K562 (cell line): Measurements from ENCODE around the gene CREB5. TPM values are rescaled to one million over a fixed set of nuclear protein-coding genes. Genes with fewer than 3 reads are reported as not detected.

ENCODE experiments used
- ATAC-seq: fragments of 200-7000 bp; cut with Tn5 transposase; 3 replicates; pipeline ENCODE4 v1.9.1; 2020; ENCODE audit warnings: moderate library complexity
- BruUV-seq: library from RNA; stranded (reverse); fragments of 400-500 nt; replicated peaks from 2 replicates; lab custom pipeline; 2021; lab: Mats Ljungman, UMichigan
- CTCF ChIA-PET: fragments of 300-600 bp; formaldehyde crosslinking; extraction: SDS; loops from one replicate; lab custom pipeline; 2021; ENCODE audit warnings: low intra/inter-chr PET ratio; lab: Yijun Ruan, JAX
- POLR2A ChIA-PET: fragments of 300-600, 350-650 bp; sonication (Branson Sonifier 250); formaldehyde crosslinking; extraction: SDS; loops from one replicate; lab custom pipeline; 2021; ENCODE audit warnings: antibody characterized with exemption, inconsistent platforms; lab: Yijun Ruan, JAX
- DNase-seq, 4 experiments: peaks; one replicate each; pipeline versions ENCODE4 v3.0.0 to v3.0.0-alpha.2; 2011 to 2018; ENCODE audit warnings: low spot score in 3 of 4, mixed read lengths in 3 of 4; ENCODE audit errors: extremely low read depth in 1 of 4
- FAIRE-seq: peaks from 2 replicates; lab custom pipeline; 2011; peaks lifted over from hg19 to GRCh38; lab: Jason Lieb, UNC
- H2AFZ ChIP-seq: 2 replicates; pipeline ENCODE4 v1.6.0; 2011; ENCODE audit warnings: low read depth, low read length, control low read depth, inconsistent platforms
- H3K27ac ChIP-seq: fragments of 200-600 bp; 3 replicates; pipeline ENCODE4 v1.8.0; 2011; ENCODE audit warnings: low read depth, mild to moderate bottlenecking, control low read depth, inconsistent platforms, low read length, moderate library complexity, mixed read lengths; ENCODE audit errors: extremely low read depth
- H3K27me3 ChIP-seq, 2 experiments: fragments of 300-600 bp in 1 of 2; 2 replicates in 1 of 2; 3 replicates in 1 of 2; pipeline versions ENCODE4 v1.6.0 to v1.8.0; 2011; ENCODE audit warnings: inconsistent platforms in 2 of 2, low read length in 2 of 2, mild to moderate bottlenecking in 1 of 2, mixed read lengths in 1 of 2, moderate library complexity in 1 of 2; ENCODE audit not compliant: control insufficient read depth in 2 of 2, insufficient read depth in 2 of 2
- H3K36me3 ChIP-seq: fragments of 300-600 bp; 3 replicates; pipeline ENCODE4 v1.8.0; 2011; ENCODE audit warnings: mild to moderate bottlenecking, low read length, inconsistent platforms; ENCODE audit not compliant: control insufficient read depth, insufficient read depth
- H3K4me1 ChIP-seq, 2 experiments: fragments of 200-600 bp in 1 of 2; replicated peaks in 1 of 2; 2 replicates in 1 of 2; 3 replicates in 1 of 2; pipeline versions ENCODE4 v1.5.1 to v1.8.0; 2011; ENCODE audit warnings: inconsistent platforms in 2 of 2, low read length in 2 of 2, mild to moderate bottlenecking in 1 of 2, mixed read lengths in 1 of 2, moderate library complexity in 1 of 2; ENCODE audit not compliant: control insufficient read depth in 2 of 2, insufficient read depth in 2 of 2
- H3K4me2 ChIP-seq: 2 replicates; pipeline ENCODE4 v1.6.1; 2011; ENCODE audit warnings: low read length, control low read depth, inconsistent platforms, mixed read lengths; ENCODE audit not compliant: insufficient read depth
- H3K4me3 ChIP-seq: fragments of 200-600 bp; sonication (generic), shearing (Covaris generic); 2 replicates; pipeline ENCODE4 v1.5.1; 2016; ENCODE audit warnings: control low read depth, inconsistent platforms
- H3K79me2 ChIP-seq: fragments of 200-600 bp; 3 replicates; pipeline ENCODE4 v1.8.0; 2011; ENCODE audit warnings: low read length, inconsistent platforms; ENCODE audit not compliant: control insufficient read depth, insufficient read depth
- H3K9ac ChIP-seq, 2 experiments: 2 replicates each; pipeline versions ENCODE4 v1.6.0 to v1.6.1; 2011; ENCODE audit warnings: low read depth in 2 of 2, low read length in 2 of 2, control low read depth in 1 of 2, inconsistent platforms in 1 of 2, mild to moderate bottlenecking in 1 of 2, mixed read lengths in 1 of 2; ENCODE audit not compliant: insufficient read depth in 1 of 2
- H3K9me1 ChIP-seq: one replicate; pipeline ENCODE4 v1.6.0; 2011; ENCODE audit warnings: inconsistent platforms, mild to moderate bottlenecking, low read length, moderate library complexity; ENCODE audit not compliant: control insufficient read depth, insufficient read depth
- H3K9me3 ChIP-seq: replicated peaks from 2 replicates; pipeline ENCODE4 v1.5.1; 2011; ENCODE audit warnings: low read depth, low read length, inconsistent platforms; ENCODE audit not compliant: control insufficient read depth, insufficient read depth
- H4K20me1 ChIP-seq: replicated peaks from 2 replicates; pipeline ENCODE4 v1.6.1; 2011; ENCODE audit warnings: low read length, inconsistent platforms, mixed read lengths; ENCODE audit not compliant: control insufficient read depth, insufficient read depth
- ARID3B ChIP-seq: fragments of 250-450 bp; sonication (Bioruptor Pico); IDR thresholded peaks from 2 replicates; pipeline ENCODE4 v1.4.0; 2020; ENCODE audit warnings: borderline replicate concordance
- BRD4 ChIP-seq: fragments of 200-600 bp; sonication (generic); IDR thresholded peaks from 2 replicates; pipeline ENCODE4 v1.6.1; 2017; ENCODE audit warnings: inconsistent platforms
- FOXK2 ChIP-seq, 2 experiments: fragments of 450-650 bp; IDR thresholded peaks in 1 of 2; conservative IDR thresholded peaks in 1 of 2; 2 replicates each; pipeline ENCODE4 v1.6.1; 2016; ENCODE audit warnings: low read depth in 2 of 2, mild to moderate bottlenecking in 1 of 2
- LEF1 ChIP-seq: fragments of 450-650 bp; IDR thresholded peaks from 2 replicates; pipeline ENCODE4 v1.6.1; 2016; ENCODE audit warnings: mild to moderate bottlenecking
- MNT ChIP-seq, 2 experiments: fragments of 450-650 bp; conservative IDR thresholded peaks; 2 replicates each; pipeline ENCODE4 v1.6.1; 2017; ENCODE audit warnings: mild to moderate bottlenecking in 2 of 2, moderate library complexity in 2 of 2
- MTA2 ChIP-seq: fragments of 450-650 bp; IDR thresholded peaks from 2 replicates; pipeline ENCODE4 v1.6.1; 2016; ENCODE audit warnings: low read depth
- POU5F1 ChIP-seq: fragments of 150-350 bp; IDR thresholded peaks from 2 replicates; pipeline ENCODE4 v1.6.1; 2014; ENCODE audit warnings: borderline replicate concordance, low read length, low read depth, mild to moderate bottlenecking; ENCODE audit not compliant: partially characterized antibody
- STAT6 ChIP-seq: sonication (generic); formaldehyde crosslinking; IDR thresholded peaks from 2 replicates; pipeline ENCODE4 v1.8.1; 2023; ENCODE audit warnings: mild to moderate bottlenecking, missing genetic modification reagents
- TFE3 ChIP-seq: fragments of 450-650 bp; formaldehyde crosslinking; IDR thresholded peaks from 2 replicates; pipeline ENCODE4 v1.4.0; 2020; ENCODE audit warnings: mild to moderate bottlenecking, mixed read lengths
- VEZF1 ChIP-seq: fragments of 200-800 bp; sonication (Bioruptor generic); IDR thresholded peaks from 2 replicates; pipeline ENCODE4 v1.6.1; 2017; ENCODE audit warnings: missing genetic modification characterization, missing compliant biosample characterization
- ZNF778 ChIP-seq: fragments of 450-650 bp; formaldehyde crosslinking; IDR thresholded peaks from 2 replicates; pipeline ENCODE4 v1.4.0; 2020; ENCODE audit warnings: mild to moderate bottlenecking, moderate library complexity
- in situ Hi-C: fragments of 300-500 bp; cut with MboI; formaldehyde crosslinking; loops from 4 replicates; pipeline ENCODE4 v1.15.0; 2018; ENCODE audit warnings: inconsistent platforms, mixed read lengths
- intact Hi-C: fragments of 100-400 bp; cut with micrococcal nuclease; formaldehyde crosslinking; loops from 2 replicates; pipeline ENCODE4 v1.14.2; 2022
- polyA plus RNA-seq, 8 experiments: library from polyadenylated mRNA; depleted of rRNA in 4 of 8; stranded (reverse) in 5 of 8; unstranded in 3 of 8; fragments of >200 nt; fragmentation: Nextera tagmentation in 2 of 8; fragmentation: Illumina TruSeq in 1 of 8; extraction: Ambion mirVana in 2 of 8; extraction: Trizol in 1 of 8; gene quantifications; 2 replicates each; pipeline versions ENCODE4 v1.2.1 to v1.2.3, GENCODE V29; 2011 to 2014; ENCODE audit warnings: inconsistent platforms in 1 of 8, missing spikeins in 1 of 8
- total RNA-seq, 7 experiments: library from RNA; depleted of rRNA in 6 of 7; stranded (reverse); fragments of >200 nt in 6 of 7; fragmentation: Illumina TruSeq in 2 of 7; extraction: Trizol in 2 of 7; gene quantifications; 2 replicates each; pipeline versions ENCODE4 v1.2.1 to v1.2.3, GENCODE V29; 2011 to 2021; ENCODE audit warnings: low replicate concordance in 1 of 7

CREB5 gene
- total and polyA plus RNA-seq, 9 of the 15 experiments (the other 6 are each of a cell fraction or from before 2014, with no cell fraction given) = 0.33 to 6.4 (median 1.8) TPM

- Histone ChIP-seq H3K4me3 (no peak overlapping the region), H3K9ac (no peak overlapping the region), H3K79me2 (no peaks in the 10 kb centered on the region), H3K27me3 (peaks cover 0 to 4% of the 10 kb centered on the region in 2 experiments; a peak in 1 of 5 replicates), H3K4me2 (no peak overlapping the region), H4K20me1 (no peaks in the 10 kb centered on the region), H2AFZ (no peak overlapping the region), H3K9me1 (no peaks in the 10 kb centered on the region), H3K36me3 (no peaks in the 10 kb centered on the region), H3K4me1 (no peaks in the 10 kb centered on the region), H3K9me3 (no peaks in the 10 kb centered on the region), H3K27ac (no peak overlapping the region)
- intact Hi-C loops (no loop called here), in situ Hi-C loops (no loop called here)
- BruUV-seq = no TSS peak
- FAIRE-seq (no peak), DNase-seq (no peak), ATAC-seq (no peak)
- ChIA-PET CTCF (no interaction called here), POLR2A (no interaction called here)
- TF ChIP-seq FOXK2 (conservative IDR thresholded peaks at IDR 0.05 in 1 of 2, IDR thresholded peaks at IDR 0.05 in 1 of 2; ENCODE audit: low read depth in 2 of 2) = no peak
- no peak for TF ChIP-seq STAT6
- TF ChIP-seq BRD4 = no peak
- no peak for TF ChIP-seq MNT (conservative IDR thresholded peaks at IDR 0.05)
- TF ChIP-seq ARID3B (CRISPR knock-in tag) = no peak
- no peak for TF ChIP-seq TFE3 (CRISPR knock-in tag)
- TF ChIP-seq LEF1 = no peak
- TF ChIP-seq MTA2 = no peak
- no peak for TF ChIP-seq ZNF778
- no peak for TF ChIP-seq POU5F1
- TF ChIP-seq VEZF1 (CRISPR knock-in tag) = no peak
These were observed 81.2 kb downstream of the CREB5 start for GRCh38 chr7:28493477-28493876.
